Measurements from ENCODE around the gene CYB561D2.

The CYB561D2 gene

DNA sequence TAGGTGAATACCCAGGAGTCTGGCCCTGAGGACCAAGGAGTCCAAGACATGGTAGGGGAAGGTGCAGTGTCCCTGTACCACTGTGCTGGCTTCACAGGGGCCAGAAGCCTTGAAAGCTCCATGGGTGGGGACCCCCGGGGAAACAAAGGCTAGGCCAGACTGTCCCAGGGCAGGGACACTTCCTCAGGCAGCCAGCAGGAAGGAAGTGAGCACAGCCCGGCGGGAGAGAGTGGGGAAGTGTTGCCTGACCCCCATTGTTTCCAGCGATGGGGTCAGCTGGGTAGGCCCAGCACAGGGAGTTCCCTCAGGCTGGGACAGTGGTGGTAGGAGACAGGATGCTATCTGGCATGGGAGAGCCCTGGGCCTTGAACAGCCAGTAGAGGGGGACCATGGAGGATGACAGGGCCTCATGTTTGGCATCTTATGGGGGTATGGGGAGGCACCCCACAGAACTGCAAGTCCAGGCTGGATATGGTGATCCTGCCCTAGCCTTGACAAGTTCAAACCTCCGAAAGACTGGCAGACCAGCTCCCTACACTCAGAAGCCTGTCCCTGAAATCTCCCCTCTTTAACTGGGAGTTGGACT, 27.0 kb upstream of the CYB561D2 start:
- no peak for DNase-seq (ENCODE audit: low spot score)

DNA sequence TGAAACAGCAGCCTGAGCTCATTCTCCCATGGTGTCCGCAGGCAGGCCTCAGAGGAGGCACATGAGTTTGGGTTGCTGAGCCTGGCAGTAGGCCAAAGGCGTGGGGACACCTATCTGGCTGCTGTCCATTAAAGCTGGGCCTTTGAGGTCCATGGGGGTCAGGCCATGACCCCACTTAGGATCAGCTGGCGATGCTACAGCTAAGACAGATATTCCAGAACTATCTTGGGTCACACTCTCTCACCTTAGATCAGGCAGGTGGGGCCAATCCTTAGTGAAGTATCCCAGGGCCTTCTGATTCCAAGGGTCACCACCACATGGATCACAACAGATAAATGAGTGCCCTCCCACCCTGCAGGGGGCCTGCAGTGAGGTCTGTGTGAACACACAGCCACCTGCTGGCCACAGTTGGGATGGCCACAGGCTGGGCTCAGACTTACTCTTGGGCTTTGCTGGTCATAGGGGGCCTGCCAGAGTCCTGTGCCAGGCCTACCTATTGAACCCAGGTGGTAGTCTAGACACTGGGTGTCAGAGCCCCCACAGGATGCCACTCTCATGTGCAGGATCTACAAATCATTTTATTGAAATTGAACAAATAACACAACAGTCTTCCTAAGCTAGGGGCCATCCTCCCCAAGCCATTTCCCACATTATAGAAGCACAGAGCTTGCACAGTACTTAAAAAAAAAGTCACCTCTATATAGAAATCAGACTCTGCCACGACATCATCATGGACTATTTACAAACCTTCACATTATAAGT, 26.1 kb upstream of the CYB561D2 start:
- peak; percentile 89 for DNase-seq (ENCODE audit: low spot score)

DNA sequence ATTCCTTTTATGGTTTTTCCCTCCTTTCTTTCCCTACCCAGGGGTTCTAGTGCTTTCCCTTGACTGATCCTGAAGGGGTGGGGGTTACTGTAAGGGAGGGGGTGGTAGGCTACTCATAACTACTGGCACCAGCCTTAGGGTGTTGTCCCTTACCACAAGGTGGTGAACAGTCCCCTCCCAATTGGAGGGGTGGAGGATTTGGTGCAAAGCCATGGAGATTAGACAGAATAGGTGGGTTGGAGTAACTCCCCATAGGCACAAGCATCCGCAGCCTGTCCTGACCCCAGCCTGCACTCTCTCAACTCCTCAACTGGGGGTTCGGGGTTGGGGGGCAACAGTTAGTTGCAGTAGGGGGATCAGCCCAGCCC, 25.6 kb upstream of the CYB561D2 start:
- no peak for DNase-seq (ENCODE audit: low spot score)

DNA sequence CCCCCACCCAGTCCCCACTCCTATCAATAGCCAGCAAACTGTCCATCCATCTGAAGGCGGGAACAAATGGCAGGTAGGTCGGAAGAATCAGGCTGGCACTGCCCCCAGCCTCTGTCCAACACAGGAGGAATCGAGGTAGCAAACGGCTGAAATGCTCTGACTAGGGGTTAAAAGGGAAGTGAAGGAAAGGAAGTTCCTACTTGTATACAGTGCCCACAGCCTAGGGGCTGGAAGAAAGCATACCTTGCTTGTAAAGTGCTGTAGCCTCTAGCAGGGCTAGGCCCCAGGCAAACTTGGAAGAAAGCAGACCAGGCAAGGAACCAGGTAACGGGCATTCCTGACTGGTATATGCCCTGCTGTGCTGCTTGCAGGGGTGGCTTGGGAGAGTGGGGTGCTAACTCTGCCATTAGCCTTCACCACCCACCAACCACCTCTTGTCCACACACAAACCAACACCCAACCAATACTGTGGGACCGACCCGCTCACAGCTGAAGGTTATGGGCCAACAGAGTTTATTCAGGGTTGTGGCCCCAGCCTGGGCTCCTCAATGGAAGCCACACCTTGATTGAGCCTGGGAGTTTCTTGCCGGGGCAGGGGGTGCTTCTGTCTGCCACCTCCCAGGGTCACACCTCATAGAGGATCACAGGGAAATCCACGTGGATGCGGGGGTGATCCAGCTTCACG, 25.0 kb upstream of the CYB561D2 start:
- DNase-seq (ENCODE audit: low spot score), result no peak

DNA sequence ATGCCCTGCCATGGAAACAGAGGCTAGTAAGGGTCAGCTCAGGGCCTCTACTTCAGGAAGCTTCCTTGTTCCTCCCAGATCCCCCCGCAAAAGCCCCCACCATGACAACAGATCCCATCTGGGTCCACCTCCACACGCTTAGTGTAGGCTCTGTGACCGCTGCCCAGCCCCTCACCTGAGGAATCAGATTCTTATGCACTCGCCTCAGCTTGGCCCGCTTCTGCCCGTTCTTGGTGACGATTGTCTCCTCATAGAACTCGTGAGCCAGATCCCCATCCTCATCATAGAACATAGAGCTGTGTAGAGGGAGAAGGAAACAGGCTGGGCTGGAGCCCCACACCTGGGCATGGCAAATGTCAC, 24.5 kb upstream of the CYB561D2 start:
- no peak for DNase-seq (ENCODE audit: low spot score)

DNA sequence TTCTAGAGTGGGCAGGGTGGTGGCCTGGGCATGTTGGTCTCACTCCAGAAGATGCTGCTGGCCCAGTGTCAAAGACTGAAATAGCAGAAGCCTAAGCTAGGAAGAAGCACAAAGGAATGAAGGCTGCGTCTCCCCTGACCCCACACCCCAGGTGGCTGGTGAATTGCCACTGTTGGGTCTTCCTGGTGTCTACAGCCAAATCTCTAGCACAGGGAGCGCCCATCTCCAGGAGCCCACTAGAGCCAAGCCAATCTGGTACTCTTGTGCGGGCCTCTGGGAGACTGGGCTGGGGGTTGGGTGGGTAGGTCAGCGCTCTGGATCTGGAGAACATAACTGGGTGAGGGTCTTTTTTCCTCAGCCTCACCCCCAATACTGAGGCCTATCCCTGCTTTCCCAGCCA, 23.5 kb upstream of the CYB561D2 start:
- no peak for DNase-seq (ENCODE audit: low spot score)

DNA sequence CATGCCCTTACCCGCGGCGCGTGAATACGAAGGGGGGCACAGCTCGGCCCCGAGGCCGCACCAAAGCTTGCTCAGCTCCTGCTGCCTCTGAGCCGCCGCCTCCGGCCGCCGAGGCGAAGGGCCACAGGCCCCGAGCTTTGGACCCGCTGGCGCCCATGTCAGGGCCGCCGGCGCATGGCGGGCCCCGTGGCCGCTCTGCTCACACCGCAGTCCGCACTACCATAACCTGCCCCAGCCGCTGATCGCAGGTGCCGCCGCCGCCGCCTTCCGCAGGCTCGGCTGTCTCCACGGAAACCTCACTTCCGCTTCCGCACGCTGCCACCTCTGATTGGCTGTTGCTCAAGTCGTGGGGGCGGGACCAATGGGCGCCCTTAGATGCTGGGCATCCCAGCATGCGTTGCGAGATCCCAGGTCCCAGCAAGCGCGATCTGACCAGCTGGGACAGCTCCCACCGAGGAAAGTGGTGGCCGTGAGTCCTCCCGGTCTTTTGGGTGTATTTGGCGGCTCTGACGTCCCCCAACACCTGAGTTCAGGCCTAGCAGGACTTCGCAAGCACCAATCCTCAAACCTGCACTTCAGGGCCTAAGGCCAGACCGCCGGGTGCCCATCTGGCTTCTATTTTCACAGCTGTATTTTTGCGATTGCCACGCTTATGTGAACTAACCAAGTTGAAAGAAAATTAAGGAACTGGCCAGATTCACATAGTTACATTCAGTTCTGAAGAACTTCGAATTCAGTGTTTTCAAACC, 22.5 kb upstream of the CYB561D2 start, which contains the start of gene TUSC2:
TSS of gene TUSC2 (minus strand) at position 281 of the 749 bp plus-strand sequence. CDS start at position 157, 124 bp downstream.
- peak; percentile 99 for DNase-seq (ENCODE audit: low spot score)

DNA sequence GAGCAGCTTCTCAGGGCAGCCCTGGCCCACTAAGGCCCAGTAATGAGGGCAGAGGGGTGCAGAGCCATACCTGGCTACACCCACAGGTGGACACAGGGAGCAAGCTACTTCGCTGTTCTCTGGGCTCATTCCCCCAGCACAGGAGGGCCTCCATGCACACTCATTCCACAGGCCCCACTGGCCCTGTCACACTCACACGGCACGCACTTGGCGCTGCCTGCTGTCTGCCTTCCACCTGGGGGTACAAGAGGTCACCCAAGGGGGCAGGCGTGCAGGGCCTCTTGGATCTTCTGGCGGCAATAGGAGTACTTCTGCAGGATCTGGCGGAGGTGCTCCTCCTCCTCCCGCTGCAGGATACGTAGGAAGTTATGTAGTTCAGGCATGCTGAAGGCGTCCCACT, 20.3 kb upstream of the CYB561D2 start:
- no peak for DNase-seq (ENCODE audit: low spot score)

DNA sequence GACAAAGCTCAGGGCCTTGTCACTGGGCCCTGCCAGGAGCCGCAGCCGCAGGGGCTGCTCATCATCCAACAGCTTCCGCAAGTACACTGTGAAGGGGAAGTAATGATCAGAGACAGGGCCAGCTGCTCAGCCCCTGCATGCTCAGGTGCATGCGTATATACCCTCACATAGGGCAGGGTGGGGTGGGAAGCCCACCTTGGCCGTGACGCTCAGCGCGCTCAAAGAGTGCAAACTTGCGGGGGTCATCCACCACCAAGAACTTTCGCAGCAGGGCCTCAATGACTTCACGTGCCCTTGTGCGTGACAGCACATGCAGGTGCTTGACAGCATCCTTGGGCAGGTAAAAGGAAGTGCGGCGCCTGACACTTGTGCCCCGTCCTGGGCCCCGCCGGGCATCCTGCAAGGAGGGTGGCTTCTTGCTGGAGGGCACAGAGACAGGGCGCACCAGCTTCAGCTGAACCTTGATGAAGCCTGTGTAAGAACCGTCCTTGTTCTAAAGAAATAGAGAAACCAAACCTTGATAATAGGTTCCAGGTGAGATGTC, 19.2 kb upstream of the CYB561D2 start:
- DNase-seq (ENCODE audit: low spot score), result no peak

DNA sequence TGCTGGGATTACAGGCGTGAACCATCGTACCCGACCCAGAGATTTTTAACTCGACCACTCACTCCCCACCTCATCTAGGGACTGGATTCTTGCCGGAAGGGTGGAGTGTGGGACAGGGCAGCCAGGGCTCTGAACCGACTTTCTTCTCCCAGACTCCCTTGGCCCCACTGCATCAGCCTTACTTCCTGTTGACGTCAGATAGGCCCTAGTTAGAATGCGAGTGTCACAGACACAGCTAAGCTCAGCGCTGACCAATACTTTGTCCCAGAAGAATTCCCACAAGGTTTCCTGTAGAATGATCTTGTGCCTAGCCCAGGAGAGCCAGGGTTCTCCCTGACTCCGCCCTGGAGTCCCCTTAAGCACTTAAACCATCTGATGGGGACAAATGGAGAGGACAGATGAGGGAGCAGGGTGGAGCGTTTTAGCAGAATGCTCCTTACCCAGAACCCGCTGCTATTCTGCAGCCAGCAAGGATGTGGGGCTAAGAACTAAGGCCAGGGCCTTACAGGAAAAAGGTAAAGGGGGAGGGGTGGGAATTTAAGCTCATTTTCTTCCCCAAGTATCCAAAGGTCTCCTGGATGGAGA, 16.8 kb upstream of the CYB561D2 start:
- DNase-seq (ENCODE audit: low spot score), result no peak

DNA sequence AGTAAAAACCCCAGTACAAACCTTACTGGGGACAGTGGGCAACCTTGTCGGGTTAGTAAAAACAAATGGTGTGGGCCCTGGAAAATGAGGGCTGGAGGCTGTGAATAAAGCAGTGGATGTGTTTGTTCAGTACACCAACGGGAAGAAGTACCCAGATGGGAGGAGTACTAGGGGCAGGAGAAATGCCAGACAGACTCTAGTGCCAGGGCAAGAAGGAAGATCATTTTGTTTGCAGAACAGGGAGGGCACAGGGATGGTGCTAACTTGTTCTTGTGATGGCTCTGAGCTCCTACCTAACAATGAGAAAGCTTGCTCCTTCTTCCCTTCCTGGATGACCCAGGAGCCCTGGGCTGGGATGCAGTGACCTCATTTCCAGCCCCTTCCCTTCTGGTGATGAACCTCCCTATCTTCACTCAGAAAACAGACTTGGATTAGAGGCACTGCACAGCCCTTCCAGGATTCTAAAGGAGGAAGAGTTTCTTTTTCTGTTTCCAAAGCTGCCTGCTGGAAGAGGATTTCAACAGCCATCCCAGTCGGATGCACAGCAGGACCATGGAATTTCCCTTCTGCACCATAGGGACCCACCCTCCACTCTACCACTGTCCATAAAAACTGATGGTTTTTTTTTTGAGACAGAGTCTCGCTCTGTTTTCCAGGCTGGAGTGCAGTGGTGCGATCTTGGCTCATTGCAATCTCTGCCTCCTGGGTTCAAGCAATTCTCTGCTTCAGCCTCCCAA, 16.2 kb upstream of the CYB561D2 start:
- DNase-seq (ENCODE audit: low spot score), result no peak

DNA sequence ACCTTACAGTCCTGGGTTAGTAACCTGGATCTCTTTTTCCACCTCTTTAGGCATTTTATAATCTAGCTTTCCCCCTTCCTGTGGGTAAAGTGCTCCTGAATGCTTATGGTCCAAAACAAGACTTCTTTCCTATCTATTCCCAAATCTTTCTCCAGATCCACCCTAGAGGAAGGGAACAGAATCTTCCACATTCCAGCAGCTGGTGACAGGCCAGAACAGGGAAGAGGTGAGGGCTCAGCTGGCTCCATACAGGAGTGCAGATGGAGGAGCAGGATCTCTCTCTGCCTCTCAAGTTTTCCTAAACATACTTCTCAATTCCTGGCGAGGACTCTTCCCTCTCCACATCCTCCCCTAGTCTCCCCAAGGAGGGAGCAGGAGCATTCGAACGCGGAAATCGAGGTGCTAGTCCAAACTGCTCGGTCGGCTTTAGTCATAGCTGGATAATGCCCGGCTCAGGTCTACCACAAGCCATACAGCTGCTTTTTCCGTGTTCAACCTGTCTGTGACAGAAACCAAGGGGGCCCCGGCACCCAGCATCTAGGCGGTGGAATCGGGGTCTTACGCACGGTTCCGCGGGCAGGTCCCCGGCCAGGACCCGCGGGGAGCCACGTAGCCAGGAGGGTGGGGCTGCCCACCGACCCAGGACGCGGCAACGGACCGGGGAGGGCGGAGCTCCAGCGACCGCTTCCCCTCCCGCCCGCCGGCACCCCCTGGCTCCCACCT, 14.0 kb upstream of the CYB561D2 start:
- no peak for DNase-seq (ENCODE audit: low spot score)

DNA sequence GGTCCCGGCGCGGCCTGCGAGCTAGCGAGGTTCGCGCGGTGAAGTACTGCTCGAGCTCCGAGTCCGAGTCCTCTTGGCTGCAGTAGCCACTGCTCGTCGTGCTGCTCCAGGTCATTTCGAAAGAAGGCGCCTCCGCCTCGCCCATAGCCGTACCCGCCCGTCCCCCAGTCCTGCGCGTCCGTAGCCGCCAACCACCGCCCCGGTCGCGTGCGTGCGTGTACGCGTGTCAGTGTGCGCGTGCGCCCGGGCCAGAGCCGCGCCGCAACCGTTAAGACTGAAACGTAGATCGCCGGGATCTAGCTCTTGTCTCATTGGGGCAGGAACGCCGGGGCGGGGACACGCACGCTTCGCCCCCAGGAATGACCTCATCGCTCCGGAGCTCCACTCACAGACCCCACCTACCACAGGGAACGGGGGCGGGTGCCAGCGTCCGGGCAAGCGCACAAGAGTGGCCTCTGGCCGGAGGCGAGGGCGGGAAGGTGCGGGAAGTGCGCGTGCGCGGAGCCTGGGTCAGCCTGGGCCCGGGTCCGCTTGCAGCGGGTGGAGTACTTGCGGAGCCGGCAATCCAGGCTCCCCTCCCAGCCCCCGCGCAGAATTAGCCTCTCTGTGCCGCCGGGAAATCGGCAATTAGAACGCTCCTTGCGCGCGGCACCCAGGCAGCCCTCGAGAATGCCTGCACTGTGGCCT, 13.3 kb upstream of the CYB561D2 start:
- DNase-seq (ENCODE audit: low spot score), result peak; percentile 100

DNA sequence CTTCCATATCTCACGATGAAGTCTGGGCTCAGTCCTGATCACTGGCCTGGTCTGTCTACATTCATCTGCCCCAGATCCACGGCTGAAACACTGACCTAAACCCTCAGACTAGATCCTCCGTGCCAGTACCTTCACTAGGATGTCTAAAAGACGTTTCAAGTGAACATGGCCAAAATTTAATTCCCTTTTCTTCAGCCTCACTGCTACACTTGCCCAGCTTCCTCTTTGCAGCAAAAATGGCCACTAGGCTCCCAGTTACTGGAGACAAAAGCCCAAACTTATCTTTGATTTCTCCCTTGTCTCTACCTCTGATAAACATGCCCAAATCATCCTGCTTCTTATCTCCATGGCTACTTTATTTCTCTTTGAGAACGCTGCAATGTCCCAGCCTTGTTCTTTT, 11.7 kb upstream of the CYB561D2 start:
- DNase-seq (ENCODE audit: low spot score), result no peak

DNA sequence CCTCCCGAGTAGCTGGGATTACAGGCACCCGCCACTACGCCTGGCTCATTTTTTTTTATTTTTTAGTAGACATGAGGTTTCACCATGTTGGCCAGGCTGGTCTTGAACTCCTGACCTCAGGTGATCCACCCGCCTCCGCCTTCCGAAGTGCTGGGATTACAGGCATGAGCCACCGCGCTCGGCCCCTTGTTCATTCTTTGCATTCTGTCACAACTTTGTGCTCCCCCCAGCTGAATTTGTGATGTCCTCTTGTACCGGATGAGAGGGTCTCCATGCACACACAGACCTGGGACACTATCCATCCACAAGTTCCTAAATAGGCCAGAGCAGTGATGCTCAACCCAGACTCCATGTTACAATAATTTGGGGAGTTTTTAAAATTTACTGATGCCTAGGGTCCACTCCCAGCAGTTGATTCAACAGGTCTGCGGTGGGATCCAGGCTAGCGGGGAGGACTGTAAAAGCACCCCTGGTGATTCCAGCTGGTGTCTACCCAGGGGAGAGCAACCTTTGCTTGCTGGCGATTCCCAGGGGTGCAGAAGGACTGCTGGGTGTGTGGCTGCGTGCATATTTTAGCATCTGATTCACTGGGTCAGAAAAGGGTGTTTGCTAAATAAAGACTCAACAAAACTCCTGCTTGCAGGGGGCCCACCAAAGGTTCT, 11.0 kb upstream of the CYB561D2 start:
- no peak for DNase-seq (ENCODE audit: low spot score)

DNA sequence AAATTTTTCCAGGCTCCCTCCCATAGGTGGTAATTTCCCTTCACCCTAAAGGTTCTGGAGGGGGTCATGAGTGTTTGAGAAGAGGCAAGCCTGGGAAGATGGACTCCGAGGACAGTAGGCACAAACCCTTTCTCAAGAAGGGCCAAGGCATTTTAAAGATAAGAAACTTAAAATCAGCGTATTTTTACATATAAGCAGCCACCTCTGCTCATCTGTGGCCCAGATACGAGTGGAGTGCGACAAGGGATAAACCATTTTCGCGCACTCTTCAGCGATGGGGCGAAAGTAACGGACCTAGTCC, 10.6 kb upstream of the CYB561D2 start:
- DNase-seq (ENCODE audit: low spot score), result no peak

DNA sequence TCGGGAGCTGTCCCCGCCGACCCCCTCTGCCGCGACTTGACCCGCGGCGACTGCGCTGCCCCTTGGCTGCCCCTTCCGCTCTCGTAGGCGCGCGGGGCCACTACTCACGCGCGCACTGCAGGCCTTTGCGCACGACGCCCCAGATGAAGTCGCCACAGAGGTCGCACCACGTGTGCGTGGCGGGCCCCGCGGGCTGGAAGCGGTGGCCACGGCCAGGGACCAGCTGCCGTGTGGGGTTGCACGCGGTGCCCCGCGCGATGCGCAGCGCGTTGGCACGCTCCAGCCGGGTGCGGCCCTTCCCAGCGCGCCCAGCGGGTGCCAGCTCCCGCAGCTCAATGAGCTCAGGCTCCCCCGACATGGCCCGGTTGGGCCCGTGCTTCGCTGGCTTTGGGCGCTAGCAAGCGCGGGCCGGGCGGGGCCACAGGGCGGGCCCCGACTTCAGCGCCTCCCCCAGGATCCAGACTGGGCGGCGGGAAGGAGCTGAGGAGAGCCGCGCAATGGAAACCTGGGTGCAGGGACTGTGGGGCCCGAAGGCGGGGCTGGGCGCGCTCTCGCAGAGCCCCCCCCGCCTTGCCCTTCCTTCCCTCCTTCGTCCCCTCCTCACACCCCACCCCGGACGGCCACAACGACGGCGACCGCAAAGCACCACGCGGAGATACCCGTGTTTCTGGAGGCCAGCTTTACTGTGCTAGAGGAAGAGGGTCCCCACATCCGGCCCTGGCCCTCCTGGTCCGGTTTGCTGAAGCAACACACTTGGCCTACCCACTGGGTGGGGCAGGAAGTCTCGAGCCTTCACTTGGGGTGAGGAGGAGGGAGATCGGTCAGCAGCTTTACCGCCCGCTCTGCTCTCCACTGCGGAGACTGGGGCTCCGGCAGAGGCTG, 10.0 kb upstream of the CYB561D2 start, which contains the start of gene RASSF1:
TSS of gene RASSF1 (minus strand) at position 389 of the 882 bp plus-strand sequence. CDS start at position 358, 31 bp downstream.
- no peak for DNase-seq (ENCODE audit: low spot score)

DNA sequence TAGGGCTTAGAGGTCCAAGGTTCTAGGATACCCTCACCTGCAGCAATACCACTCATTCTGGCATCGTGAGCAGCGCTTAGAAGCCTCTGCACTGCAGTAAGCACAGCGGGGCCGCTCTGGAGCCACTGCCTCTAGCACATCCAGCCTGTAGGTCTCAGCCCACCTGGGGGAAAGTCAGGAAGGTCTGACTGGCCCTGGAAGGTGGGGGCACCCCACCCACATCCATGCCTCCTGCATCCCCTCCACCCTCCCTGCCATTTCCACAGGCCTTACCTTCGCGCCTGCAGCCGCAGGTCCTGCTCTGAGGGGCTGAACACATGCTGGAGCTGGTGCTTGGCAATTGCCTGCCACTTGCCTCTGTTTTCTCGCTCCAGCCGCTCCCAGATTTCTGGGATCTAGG, 9.1 kb upstream of the CYB561D2 start:
- DNase-seq (ENCODE audit: low spot score), result no peak

Measured in COLO829 (cell line).